RWPE1 (cell line): ENCODE data around the gene SCAANT1.

Source experiments
- CTCF ChIA-PET: fragments of 350-600 bp; sonication (Branson Sonifier 250); formaldehyde crosslinking; extraction: SDS; loops from one replicate; lab custom pipeline; 2021; lab: Yijun Ruan, JAX
- POLR2A ChIA-PET: fragments of 400-600 bp; formaldehyde crosslinking; extraction: SDS; loops from one replicate; lab custom pipeline; 2020; ENCODE audit warnings: antibody characterized with exemption; ENCODE audit not compliant: low non-redundant PET; lab: Yijun Ruan, JAX
- DNase-seq: peaks from one replicate; pipeline ENCODE4 v3.0.0; 2012; ENCODE audit warnings: low spot score
- H3K27ac ChIP-seq: fragments of 450-650 bp; 2 replicates; pipeline ENCODE4 v1.5.1; 2017
- TF ChIP-seq, protein P1 (sequence below): fragments of 450-650 bp; conservative IDR thresholded peaks from 2 replicates; pipeline ENCODE4 v1.5.1; 2017; ENCODE audit warnings: low read depth, mild to moderate bottlenecking

SCAANT1 gene

DNA sequence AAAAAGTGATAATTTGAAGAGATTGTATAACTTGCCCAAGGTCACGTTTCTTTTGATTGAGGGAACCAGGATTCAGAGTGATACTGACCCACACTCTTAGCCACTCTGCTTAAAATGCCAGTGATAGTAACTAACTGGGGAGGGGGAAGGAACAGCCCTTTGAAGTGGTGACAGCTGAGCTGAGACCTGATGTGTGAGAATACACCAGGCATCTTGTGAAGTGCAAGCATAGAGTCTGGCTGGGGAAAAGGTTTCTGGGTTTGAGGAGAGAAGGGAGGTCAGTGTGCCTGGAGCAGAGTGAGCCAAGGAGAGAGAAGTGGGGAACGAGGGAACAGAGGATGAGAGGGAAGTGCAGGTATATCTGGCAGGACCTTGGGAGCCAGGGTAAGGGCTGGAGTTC, 35.4 kb upstream of the SCAANT1 start:
- TF ChIP-seq, protein P1, sequence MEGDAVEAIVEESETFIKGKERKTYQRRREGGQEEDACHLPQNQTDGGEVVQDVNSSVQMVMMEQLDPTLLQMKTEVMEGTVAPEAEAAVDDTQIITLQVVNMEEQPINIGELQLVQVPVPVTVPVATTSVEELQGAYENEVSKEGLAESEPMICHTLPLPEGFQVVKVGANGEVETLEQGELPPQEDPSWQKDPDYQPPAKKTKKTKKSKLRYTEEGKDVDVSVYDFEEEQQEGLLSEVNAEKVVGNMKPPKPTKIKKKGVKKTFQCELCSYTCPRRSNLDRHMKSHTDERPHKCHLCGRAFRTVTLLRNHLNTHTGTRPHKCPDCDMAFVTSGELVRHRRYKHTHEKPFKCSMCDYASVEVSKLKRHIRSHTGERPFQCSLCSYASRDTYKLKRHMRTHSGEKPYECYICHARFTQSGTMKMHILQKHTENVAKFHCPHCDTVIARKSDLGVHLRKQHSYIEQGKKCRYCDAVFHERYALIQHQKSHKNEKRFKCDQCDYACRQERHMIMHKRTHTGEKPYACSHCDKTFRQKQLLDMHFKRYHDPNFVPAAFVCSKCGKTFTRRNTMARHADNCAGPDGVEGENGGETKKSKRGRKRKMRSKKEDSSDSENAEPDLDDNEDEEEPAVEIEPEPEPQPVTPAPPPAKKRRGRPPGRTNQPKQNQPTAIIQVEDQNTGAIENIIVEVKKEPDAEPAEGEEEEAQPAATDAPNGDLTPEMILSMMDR: no peak
- POLR2A ChIA-PET: no interaction called here

DNA sequence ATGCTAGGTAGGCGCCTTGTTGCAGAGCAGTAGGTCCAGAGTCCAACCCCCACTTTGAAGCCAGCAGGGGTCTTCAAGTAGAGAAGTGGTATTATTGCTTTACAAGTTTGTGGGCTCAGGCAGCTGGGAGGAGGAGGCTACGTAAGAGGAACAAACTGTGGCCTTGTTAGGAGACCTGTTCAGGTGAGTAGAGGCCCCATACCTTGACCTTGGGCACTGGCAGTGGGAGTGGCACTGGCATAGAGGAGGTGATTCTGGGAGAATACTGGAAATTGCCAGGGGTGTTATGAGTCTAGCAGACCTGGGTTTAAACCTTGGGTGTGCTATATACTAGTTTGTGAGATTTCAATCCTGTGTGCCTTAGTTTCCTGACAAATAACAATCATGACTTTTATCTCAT, 34.6 kb upstream of the SCAANT1 start:
- DNase-seq: no peak
- CTCF ChIA-PET: interaction anchor here (0.8 kb wide), 1 partner anchor 15 kb away, joined by 6 read pairs; no protein-coding TSS in a partner anchor
- TF ChIP-seq, protein P1: no peak
- POLR2A ChIA-PET: no interaction called here
- no peak overlapping the region for H3K27ac ChIP-seq

More for the DNA sequence above, 35.4 kb upstream of the SCAANT1 start:
- CTCF ChIA-PET: no interaction called here
- no peak overlapping the region for H3K27ac ChIP-seq
- no peak for DNase-seq

DNA sequence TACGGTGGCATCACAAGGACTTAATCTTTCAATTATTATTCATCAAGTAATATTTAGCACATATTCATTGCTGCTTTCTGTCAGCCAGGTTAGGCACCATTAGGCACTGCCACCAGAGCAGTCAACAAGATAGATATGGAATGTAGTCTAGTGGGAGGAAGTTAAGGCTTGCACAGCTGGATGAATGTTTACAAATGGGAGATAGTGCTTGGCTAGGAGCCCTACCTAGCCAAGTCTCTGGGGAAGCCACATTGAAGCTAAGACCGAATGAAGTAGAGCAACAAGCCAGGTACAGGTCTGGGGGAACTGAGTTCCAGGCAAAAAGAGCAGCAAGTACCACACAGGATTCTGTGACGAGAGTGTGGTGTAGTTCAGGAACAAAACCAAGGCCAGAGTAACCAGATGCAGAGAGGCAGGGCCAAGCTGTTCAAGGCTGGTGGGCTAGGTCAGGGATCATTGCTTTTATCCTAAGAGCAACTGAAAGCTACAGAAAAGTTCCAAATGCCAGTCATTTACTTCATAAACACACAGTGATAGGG, 33.4 kb upstream of the SCAANT1 start:
- POLR2A ChIA-PET: no interaction called here
- CTCF ChIA-PET: interaction anchor here (0.8 kb wide), 1 partner anchor 16 kb away, joined by 6 read pairs; no protein-coding TSS in a partner anchor
- TF ChIP-seq, protein P1: no peak
- DNase-seq: no peak
- H3K27ac ChIP-seq: no peak overlapping the region

DNA sequence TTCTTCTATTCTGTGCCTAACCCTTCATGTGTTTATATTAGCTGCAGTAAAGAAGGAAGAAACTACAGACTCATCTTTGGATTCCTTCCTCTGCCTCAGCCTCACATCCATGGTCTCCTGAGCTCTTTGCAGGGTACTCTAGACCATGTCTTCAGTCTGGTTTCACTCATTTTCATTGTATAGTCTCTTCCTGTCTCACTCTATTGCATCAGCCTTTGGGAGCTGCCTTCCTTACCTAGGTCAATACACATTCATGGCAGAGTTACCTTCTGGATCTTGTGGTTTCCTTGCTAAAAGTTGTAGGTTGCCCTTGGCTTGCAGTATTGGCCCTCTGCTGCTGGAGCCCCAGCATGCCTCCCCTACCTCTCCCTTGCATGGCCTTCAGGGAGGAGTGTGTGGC, 31.5 kb upstream of the SCAANT1 start:
- POLR2A ChIA-PET: no interaction called here
- TF ChIP-seq, protein P1: no peak
- CTCF ChIA-PET: interaction anchor here (0.6 kb wide), 1 partner anchor 1499 kb away, joined by 3 read pairs; no protein-coding TSS in a partner anchor
- no peak overlapping the region for H3K27ac ChIP-seq
- DNase-seq: no peak

DNA sequence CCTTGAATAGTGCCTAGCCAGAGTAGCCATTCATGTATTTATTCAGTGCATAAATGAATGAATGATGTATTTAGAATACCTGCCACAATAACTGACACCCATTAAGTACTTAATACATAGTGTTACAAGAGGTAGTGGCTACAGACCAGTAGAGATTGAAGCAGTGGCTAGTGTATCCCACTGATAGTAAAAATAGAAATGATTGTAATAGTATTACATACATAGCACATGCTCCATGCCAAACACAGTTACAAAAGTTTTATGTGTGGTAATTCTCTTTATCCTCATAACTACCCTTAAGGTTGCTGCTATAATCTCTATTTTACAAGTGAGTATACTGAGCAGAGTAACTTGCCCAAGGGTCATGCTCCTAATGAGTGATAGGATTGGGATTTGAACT, 30.3 kb upstream of the SCAANT1 start:
- CTCF ChIA-PET: no interaction called here
- TF ChIP-seq, protein P1: no peak
- no peak overlapping the region for H3K27ac ChIP-seq
- POLR2A ChIA-PET: no interaction called here
- DNase-seq: no peak

DNA sequence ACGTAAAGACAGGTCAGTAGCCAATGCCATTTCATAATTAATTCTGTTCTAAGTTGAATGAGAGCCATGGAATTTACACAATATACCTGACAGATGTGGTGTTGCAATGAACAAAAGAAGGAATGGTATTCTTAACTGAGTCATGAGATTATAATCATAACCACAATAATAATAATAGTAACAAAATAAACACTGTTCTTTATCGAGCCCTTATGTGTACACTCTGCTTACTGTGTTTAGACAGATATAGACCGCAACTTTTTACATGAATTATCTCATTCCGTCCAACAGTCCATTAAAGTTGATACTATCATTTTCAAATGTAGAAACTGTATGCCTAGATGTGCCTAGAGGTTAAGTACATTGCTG, 28.2 kb upstream of the SCAANT1 start:
- CTCF ChIA-PET: interaction anchor here (0.5 to 0.6 kb wide), 2 partner anchors 20 to 1790 kb away, joined by 4 to 5 read pairs; no protein-coding TSS in a partner anchor

More for the DNA sequence above, 28.2 kb upstream of the SCAANT1 start:
- TF ChIP-seq, protein P1: no peak
- peak; percentile 53 for DNase-seq
- POLR2A ChIA-PET: no interaction called here
- H3K27ac ChIP-seq: peak overlapping the region; percentile 65
